Activated CD4-positive, alpha-beta T cell treated with anti-CD3 and anti-CD28 coated beads for 4 hours (primary cell): ENCODE results near the gene MRPL22.
A peak's percentile ranks its signal among the peaks of the same experiment; 100 is the strongest.
"Not testable (repeated sequence)": the region's sequence is repeated elsewhere in the genome, so short reads cannot be mapped to it uniquely, and the experiment has no call there.

Experiments
- DNase-seq, 2 donors: peaks; one replicate each; pipeline ENCODE4 v3.0.0-alpha.2; 2020

MRPL22 gene

DNA sequence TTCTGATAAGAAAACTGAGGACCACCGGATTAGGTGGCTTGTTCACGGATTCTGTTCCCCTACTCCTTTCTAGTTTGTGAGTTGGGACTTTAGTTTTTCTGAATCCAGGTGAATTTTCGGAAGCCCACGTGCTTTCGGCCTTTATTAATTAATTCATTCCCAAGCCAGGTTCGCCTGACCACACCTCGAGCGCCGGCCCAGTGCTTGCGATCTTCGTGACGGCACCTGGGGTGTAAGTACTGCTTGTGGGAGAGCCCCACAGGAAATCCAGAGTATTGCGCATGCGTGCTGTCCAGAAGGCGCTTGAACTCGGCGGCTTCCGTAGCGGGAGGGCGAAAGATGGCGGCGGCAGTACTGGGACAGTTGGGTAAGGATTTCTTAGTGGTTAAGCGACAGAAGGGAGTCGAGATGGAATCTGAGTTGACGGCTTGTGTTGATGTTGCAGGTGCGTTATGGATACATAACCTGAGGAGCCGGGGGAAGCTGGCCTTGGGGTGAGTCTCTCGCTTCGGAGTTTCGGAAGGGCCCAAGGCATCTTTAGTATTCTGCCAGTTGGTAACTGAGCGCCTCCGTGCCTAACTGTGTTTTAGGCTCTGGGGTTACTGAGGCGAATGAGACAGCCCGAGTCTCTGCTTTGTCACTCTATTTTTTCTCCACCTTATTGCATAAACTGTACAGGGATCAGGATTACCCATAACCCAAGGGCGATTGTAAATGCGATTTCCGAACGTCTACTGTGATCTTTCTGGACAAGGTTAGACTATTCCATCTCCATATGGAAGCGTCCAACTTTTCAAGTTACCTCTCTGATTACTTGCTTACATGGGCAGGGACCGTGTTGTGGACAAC, at the start of gene MRPL22:
MRPL22 (plus strand) TSS at position 302 of the 849 bp plus-strand sequence; CDS start at position 340, 38 bp downstream.
- DNase-seq: peak; percentile 94 to 96

DNA sequence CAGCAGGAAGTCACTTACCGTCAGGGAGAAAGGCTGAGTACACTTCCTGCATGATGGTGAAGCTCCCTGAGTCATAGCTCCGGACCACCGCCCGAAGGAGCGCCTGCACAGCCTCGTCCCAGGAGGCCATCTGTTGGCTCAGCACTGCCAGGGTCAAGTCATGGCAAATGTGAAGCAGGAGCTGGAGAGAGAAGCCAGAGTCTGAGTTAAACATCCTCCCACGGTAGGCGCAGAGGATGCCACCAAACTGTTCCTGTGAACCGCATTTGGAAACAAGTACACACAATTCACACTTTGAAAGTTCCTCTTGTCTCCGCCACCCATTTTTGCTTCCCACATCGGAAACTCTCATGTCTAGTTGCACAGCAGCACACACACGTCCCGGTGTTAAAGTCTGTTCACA, 48.5 kb upstream of the MRPL22 start:
- DNase-seq: no peak

DNA sequence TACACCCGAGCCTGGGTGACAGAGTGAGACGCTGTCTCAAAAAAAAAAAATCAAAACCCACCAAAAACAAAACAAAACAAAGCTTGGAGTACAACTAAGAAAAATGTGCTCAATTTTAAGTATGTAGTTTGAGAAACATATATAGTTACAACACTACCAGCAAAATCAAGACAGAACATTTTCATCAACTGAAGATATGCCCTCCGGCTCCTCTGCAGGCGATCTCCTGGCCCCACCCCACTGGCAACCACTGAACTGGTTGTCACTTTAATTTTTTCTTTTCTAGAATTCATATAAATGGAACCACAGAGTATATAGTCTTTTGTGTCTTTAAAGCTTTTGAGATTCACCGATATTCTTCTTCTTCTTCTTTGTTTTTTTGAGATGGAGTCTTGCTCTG, 47.5 kb upstream of the MRPL22 start:
- DNase-seq: no peak

DNA sequence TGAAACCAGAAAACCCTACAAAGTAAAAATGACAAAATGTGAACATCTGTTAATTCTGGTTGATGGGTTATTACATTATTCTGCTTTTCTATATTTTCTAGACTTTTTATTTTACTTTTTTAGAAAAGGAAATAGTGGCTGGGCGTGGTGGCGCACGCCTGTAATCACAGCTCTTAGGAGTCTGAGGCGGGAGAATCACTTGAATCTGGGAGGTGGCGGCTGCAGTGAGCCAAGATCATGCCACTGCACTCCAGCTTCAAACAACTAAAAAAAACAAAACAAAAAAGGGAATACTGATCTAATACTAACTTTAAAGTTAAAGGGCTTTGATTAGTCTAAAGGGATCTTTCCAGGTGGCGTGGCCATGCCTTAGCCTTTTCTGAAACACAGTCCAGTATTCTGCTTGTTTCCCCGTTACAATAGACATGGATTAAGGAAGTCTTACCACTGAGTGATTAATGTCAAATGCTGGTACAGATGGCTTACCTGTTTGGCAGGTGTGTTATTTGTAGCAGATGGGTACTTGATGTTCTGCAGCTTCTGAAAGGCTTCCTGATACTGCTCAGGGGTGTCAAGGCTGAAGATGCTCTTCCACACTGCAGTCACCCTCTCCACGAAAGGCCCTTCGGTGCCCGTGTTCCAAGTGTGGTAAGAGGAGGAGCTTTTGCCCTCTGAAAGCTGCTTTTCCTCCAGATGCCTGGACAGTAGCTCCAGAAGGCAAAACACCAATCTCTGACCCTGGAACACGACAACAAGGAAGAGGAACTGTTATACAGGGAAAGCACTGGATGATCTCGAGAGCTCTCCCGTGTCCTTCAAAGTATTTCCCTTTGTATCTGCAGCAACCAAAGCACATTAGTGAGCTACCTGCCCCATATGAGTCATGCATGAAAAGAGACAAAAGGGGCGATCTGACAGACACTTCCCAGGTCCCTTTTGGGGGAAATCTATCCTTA, 45.0 kb upstream of the MRPL22 start:
- no peak for DNase-seq

DNA sequence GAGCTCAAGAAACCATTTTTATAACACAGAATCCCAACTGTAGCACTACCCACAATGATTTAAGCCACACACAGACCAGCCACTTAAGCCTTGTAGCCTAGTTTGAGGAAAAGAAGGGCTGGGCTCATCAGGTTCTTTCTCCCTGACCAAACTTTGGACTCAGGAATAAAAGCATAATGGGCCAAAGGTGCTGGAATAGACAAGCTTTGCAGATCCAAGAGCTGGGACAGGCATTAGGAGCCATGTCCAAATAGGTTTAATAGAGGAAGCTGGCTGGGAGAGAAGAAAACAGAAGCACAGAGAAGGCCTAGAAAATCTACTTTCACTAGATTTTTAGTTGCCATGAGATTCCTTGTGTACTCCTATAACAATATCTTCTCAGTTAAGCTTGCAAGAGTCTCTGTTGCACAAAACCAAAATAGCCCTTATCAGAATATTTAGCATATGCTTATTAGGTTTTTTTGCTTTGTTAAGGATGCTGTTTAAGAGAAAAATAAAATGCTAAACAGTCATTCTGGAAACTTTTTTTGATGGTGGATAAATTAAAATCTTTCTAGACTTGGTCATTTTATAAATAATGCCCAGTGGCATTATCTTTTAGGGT, 44.2 kb upstream of the MRPL22 start:
- no peak for DNase-seq

DNA sequence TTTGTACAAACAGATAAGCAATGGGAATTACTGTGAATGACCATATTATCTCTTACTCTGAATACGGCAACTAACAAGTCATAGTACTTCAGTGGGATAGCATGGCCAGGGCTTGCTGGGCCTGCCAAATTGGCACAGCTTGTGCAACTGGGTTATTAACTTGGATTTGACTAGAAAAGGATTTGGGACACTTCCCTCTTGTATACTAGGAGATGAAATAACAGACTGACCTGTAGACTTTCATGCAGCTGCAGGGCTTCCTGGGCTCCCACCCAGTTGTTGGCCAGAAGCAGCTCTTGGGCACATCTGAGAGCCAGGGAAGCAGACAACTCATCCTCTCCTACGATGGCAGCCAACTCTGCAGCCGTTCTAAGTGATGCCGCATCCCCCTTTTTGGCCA, 42.7 kb upstream of the MRPL22 start:
- no peak for DNase-seq

DNA sequence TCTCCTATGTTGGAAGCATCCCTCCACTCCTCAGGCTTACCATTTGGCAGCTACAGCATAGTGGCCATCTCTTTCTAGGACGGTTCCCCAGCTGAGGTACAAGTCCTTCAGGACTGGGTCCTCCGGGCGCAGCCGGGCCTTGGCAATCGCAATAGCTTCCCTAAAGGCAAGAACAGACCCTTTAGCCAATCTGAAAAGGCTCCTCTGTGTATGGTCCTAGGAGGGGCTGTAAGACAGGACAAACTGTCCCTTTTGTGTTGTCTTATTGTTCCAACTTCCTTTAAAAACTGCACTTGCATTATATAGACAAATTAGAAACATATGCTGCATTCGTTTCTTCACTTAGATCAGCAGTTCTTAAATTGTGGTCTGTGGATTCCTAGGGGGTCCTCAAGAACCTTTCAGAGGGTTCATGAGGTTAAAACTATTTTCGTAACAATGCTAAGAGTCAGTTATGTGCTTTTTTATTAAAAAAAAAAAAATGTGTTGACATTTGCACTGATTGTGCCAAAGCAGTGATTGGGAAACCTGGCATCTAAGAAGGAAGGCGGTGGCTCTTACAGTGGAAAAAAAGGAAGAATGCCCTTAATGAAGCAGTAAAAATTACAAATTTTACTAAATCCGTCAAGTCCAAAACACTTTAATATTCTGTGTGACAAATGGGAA, 41.6 kb upstream of the MRPL22 start:
- DNase-seq: no peak

DNA sequence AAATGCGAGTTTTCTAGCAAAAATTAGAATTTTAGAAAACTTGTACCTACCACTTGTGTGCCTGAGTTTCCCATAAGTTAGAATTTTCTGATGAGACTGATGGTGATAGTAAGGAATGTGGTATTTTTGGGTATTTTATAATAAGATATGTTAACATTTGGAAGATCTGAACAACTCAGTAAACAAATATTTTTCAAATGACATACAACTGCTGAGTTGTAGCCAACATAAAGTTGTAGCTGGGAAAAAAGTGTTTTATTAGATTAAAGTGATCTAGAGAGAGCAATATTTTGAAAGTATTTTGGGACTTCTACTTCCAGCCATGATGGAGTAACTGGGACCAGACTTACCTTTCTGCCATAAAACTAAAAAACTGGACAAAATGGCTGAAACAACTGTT, 40.8 kb upstream of the MRPL22 start:
- no peak for DNase-seq

DNA sequence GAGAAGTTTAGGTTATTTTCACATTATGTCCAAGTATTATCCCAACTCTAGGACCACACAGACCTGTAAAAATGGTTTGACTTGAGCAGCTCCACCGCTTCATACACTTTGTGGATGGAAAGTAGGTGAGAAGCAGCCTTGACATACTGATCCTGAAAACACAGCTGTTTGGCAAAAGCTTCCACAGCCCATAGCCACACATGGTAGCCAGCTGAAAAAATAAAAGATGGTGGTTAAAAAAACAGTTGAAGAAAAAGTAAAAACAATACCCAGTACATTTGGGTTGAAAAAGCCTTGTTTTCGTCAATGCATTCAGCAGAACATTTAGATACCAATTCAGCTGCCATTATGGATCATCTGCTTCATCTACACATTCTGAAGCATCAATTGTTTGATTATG, 39.6 kb upstream of the MRPL22 start:
- DNase-seq: no peak

DNA sequence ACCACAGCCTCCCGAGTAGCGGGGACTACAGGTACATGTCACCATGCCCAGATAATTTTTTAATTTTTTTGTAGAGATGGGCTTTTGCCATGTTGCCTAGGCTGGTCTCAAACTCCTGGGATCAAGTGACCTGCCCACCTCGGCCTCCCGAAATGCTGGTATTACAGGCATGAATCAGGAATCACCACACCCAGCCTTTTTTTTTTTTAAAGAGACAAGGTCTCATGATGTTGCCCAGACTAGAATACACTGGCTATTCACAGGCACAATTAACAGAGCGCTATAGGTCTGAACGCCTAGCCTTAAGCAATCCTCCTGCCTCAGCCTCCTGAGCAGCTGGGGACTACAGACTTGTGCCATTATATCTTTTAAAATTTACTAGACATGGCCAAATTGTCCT, 39.0 kb upstream of the MRPL22 start:
- no peak for DNase-seq

DNA sequence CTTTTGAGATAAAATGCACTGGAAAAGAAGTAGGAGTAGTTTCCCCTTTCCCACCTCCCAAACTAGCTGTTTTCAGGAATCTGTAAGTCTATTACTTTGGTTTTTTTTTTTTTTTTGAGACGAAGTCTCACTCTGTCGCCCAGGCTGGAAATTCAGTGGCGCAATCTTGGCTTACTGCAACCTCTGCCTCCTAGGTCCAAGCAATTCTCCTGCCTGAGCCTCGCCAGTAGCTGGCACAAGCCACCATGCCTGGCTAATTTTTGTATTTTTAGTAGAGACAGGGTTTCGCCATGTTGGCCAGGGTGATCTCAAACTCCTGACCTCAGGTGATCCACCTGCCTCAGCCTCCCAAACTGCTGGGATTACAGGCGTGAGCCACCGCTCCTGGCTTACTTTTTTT, 35.3 kb upstream of the MRPL22 start:
- DNase-seq: not testable (repeated sequence)

DNA sequence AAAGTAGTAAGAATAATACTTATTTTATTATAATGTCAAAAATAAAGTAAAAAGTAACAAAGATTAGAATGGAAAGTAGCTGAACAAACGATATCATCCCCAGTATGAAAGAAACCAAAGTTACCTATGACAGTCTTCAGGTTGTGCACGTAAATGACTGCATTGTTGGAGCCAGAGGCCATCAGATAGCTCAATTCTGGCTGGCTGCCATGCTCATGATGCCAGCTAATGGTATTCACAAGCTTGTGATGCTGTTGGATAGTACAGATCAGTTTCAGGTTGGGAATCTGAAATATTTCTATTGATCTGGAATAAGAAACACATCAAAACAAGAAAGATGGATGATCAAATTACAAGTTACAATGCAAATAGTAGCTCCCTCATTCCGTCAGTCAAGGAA, 24.0 kb upstream of the MRPL22 start:
- no peak for DNase-seq

DNA sequence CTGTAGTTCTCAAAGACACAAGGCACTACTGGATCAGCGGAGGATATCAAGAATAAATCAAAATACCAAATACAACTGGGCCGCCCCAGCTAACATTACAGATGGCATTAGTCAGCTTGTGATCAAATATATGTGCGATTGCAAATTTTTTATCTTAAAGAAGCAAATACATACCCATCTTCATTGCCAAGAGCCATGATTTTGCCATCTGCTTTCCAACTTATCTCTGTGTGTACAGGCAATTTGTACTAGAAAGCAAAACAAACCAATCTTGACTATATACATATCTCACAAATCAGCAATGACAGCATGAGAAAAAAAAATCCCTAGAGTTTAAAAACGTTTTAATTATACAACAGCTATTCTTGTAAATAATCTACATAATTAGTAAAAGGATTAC, 23.1 kb upstream of the MRPL22 start:
- no peak for DNase-seq

DNA sequence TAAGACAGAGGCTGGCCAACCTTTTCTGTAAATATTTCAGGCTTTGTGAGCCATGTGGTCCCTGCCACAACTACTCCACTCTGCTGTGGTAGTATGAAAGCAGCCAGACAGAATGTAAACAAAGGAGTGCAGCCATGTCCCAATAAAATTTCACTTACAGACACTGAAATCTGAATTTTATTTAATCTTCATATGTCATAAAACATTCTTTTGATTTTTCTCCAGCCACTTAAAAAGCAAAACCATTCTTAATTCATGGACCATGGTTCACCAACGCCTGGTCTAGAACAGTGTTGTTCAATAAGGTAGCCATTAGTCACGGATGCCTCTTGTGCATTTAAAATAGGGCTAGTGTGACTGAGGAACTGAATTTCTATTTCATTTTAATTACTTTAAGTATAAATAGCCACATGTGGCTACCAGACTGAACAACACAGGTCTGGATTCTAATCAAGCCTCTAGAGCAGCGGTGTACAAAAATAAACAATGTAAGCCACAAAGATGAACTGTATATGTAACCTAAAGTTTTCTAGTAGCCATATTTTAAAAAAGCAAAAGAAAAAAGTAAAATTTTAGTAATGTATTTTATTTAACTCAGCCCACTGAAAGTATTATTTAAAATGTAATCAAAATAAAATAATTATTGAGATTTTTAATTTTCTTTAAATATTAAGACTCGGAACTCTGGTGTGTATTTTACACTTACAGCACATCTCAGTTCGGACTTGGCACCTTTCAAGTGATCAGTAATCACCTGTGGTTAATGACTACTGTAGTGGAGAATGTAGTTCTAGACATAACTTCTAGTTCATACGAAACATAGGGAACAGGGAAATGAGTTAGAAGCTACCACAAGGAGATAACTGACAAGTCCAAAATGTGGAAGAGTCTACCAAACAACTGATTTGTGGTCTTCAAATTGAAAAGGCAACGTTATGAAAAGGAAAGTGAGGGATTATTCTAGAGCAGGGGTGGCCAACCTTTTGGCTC, 17.1 kb upstream of the MRPL22 start:
- DNase-seq: no peak

DNA sequence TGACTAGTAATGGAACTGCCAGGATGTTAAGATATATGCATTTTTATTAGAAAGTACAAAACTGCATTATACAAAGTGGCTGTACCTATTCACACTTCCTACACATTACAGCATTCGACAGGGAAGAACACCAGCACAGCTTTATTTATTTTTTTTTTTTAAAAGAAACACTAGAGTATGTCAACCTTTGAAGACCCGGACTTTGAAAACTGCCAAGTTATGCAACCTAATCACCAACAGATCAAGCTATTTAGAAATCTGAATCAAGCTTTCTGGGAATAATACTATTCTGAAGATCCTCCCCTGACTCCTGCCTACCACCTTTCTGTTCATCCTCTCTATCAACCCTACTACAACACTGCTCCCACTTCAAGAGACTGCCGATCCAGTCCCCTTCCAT, 7.3 kb upstream of the MRPL22 start:
- DNase-seq: no peak

DNA sequence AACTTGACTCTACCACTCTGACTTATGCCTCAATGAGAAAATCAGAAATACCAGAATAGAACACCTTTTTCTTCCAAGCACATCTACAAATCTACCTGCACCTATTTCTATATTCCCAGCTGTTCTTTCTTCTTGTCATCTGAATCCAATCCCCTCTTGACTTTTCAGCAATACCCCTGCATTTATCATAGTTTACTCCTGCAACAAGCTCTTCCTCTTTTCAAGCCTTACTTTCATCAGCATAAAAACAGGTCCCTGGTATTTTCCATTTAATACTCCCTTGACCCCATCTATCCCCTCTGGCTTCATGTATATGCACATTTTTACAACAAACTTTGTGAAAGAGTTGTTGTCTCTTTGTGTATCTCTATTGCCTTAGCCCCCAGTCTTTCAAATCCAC, 6.0 kb upstream of the MRPL22 start:
- DNase-seq: no peak

DNA sequence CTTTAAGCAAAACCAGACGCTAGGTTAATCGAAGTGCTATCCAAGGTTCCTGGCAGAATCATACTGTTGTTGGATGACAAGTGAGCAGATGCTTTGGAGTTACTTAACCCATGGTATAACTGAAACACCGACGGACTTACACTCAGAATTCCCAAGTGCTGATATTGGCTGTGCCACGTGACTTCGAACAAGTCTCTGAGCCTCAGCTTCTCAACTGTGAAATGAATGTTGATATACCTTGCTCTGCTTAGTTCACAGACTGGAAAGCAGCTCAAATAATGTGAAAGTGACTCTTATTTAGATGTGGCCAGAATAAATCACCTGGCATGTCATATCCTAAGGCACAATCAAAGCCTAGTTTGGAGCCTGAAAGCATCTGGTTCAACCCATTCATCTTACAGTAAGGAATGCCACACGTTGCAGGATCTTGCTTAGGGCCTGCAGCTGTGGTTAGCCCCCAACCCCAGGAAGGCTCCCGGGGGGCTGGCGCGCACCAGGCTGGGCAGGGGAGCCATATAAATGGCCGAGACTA, 3.6 kb upstream of the MRPL22 start:
- no peak for DNase-seq

DNA sequence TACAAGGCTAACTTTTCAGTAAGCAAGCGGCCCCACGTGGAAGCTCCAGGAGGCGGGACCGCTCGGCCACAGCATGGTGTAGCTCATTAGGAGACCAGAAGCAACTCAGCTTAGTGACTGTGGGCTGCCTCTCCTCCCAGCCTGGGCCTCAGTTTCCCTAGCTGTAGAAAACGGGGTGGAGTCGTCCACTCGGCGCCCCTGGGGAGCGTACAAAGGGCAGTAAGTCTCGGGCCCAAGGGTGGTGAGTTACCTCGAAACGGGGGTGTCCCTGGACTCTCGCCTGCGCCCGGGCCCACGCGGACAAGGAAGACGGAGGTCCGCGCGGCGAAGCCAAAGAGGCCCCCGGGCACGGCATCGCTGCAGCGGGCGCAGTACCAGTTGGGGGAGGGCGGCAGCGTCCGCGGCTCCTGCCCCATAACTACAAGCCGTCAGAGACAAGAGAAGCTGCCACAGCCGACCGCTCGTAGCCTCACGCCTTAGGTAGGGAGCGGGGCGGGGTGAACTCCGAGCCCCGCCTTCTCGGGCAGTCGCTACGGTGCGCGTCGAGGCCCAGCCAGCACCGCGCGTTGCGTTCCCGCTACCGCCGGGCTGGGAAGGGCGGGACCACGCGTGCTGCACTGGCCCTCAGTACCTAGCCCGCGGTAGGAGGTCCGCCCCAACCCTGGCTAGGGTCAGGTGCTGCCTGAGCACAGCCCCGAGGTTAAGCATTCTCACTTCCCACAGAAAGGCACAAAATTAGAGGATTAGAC, 3.0 kb upstream of the MRPL22 start, which contains the start of gene GEMIN5:
GEMIN5 (minus strand) TSS at position 494 of the 749 bp plus-strand sequence; CDS start at position 416, 78 bp downstream.
- peak; percentile 78 to 79 for DNase-seq

DNA sequence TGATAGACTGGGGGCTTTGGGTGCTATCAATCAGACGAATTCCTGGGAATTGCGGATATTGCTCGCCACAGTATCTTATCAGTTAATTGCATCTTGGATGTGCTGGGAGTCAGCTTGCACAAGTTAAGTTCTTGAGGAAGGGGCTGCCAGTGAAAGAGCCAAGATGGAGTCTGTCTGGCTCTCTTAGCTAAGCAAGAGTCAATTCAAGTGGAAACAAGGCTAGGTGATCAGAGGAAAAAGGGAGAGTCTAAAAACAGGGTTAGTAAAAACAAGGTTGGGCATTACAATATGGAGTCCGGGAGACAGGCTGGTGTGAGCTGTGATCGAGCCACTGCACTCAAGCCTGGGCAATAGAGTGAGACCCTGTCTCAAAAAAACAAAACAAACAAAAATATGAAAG, 1.5 kb upstream of the MRPL22 start:
- DNase-seq: not testable (repeated sequence)

DNA sequence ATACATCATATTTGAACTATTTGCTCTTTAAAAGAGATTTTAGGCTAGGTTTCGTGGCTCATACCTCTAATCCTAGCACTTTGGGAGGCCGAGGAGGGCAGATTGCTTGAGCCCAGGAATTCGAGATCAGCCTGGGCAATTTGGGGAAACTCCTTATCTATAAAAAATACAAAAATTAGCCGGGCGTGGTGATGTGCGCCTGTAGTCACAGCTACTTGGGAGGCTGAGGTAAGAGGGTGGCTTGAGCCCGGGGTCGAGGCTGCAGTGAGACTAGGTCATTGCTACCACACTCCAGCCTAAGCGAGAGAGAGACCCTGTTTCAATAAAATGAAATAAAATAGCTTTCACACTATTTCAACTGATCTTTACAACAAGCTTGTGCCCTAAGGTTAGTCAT, 500 bp upstream of the MRPL22 start:
- DNase-seq: no peak
